WERI-Rb-1 (cell line): ENCODE results near the gene KRTAP19-8.

Experiments
- DNase-seq: peaks from one replicate; pipeline ENCODE4 v3.0.0-alpha.2; 2020
- H3K27ac ChIP-seq: fragments of 250-450 bp; sonication (Bioruptor Pico); 2 replicates; pipeline ENCODE4 v1.5.1; 2020; ENCODE audit warnings: mild to moderate bottlenecking, moderate library complexity
- H3K27me3 ChIP-seq: fragments of 250-450 bp; sonication (Bioruptor Pico); 2 replicates; pipeline ENCODE4 v1.5.1; 2021; ENCODE audit warnings: mild to moderate bottlenecking, low read depth, moderate library complexity; ENCODE audit not compliant: insufficient read depth, severe bottlenecking
- H3K36me3 ChIP-seq: fragments of 250-450 bp; sonication (Bioruptor Pico); 2 replicates; pipeline ENCODE4 v1.5.1; 2020; ENCODE audit warnings: mild to moderate bottlenecking, moderate library complexity
- H3K4me3 ChIP-seq: 2 replicates; pipeline ENCODE4 v1.5.1; 2011; ENCODE audit warnings: low read depth, mild to moderate bottlenecking, control low read depth, low read length
- H3K9me3 ChIP-seq: fragments of 250-450 bp; sonication (Bioruptor Pico); 2 replicates; pipeline ENCODE4 v1.5.1; 2021; ENCODE audit warnings: mild to moderate bottlenecking, moderate library complexity; ENCODE audit not compliant: severe bottlenecking
- CTCF ChIP-seq: IDR thresholded peaks from 2 replicates; pipeline ENCODE4 v1.5.1; 2011; ENCODE audit warnings: low read depth, mild to moderate bottlenecking, control low read depth, inconsistent platforms, low read length

KRTAP19-8 gene

DNA sequence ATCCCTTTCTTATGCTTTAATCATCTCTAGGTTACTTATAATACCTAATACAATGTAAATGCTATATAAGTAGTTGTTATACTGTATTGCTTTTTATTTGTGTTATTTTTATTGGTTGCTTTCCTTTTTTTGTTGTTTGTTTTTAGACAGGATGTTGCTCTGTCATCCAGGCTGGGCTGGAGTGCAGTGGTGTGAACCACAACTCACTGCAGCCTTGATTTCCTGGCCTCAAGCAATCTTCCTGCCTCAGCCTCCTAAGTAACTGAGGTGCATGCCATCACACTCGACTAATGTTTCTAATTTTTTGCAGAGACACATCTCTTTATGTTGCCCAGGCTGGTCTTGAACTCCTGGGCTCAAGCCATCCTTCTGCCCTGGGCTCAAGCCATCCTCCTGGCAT is 26.9 kb downstream of the KRTAP19-8 start:
- H3K27ac ChIP-seq, result no peak overlapping the region
- DNase-seq, result no peak
- TF ChIP-seq CTCF, result no peak
- peaks cover 45% of the 10 kb centered on the region for H3K27me3 ChIP-seq
- no peaks in the 10 kb centered on the region for H3K9me3 ChIP-seq
- H3K36me3 ChIP-seq, result no peaks in the 10 kb centered on the region
- no peak overlapping the region for H3K4me3 ChIP-seq

- Histone ChIP-seq H3K36me3 (no peaks in the 10 kb centered on the region), H3K27ac (no peak overlapping the region), H3K9me3 (no peaks in the 10 kb centered on the region), H3K27me3 (peaks cover 58% of the 10 kb centered on the region), H3K4me3 (no peak overlapping the region)
- TF ChIP-seq CTCF, result no peak
- no peak for DNase-seq
Measured at GRCh38 chr21:31008355-31008754, 29.9 kb downstream of the KRTAP19-8 start.

DNA sequence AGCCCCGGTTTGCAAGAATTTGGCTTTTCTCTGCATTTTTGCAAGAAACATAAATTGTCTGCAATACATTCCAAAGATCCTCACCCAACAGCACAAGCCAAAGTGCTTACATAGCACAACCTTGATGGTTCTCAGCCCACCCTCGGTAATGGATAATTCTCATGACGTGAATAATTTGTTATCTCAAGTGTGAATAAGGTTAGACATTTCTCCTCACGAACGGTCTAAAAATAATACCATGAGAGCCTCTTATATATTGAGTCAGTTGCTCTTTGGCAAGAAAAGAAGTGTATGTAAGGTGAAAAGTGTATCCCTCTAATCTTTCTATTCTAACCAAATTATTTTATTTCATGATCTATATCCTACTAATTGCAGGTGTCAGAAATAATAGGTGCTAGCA is 33.3 kb downstream of the KRTAP19-8 start:
- Histone ChIP-seq H3K27ac (no peak overlapping the region), H3K4me3 (no peak overlapping the region), H3K9me3 (no peaks in the 10 kb centered on the region), H3K36me3 (no peaks in the 10 kb centered on the region), H3K27me3 (peaks cover 77% of the 10 kb centered on the region)
- TF ChIP-seq CTCF, result no peak
- no peak for DNase-seq

DNA sequence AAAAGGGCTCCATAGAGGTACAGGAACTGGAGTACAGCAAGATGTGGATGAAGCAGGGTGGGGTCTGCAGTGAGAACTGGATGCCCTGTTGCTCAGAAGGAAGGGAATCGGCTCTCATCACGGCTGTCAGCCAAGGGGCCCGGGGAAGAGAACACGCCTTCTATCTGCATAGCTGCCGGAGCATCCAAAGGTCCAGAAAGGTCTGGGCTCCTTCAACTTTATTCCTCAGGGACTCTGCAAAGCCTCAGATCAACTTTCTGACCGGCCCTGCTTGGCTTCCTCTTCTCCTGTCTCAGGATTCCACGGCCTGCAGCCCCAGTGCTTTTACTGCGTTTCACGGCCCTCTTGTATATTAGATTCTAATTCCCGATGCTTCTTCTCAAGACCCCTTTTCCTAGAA is 34.8 kb downstream of the KRTAP19-8 start:
- H3K27me3 ChIP-seq, result peaks cover 84% of the 10 kb centered on the region
- no peak for DNase-seq
- no peak overlapping the region for H3K27ac ChIP-seq
- TF ChIP-seq CTCF, result no peak
- H3K4me3 ChIP-seq, result no peak overlapping the region
- no peaks in the 10 kb centered on the region for H3K9me3 ChIP-seq
- no peaks in the 10 kb centered on the region for H3K36me3 ChIP-seq

- Histone ChIP-seq H3K4me3 (no peak overlapping the region), H3K27ac (no peak overlapping the region), H3K27me3 (peaks cover 85% of the 10 kb centered on the region), H3K9me3 (no peaks in the 10 kb centered on the region), H3K36me3 (no peaks in the 10 kb centered on the region)
- no peak for DNase-seq
- TF ChIP-seq CTCF, result no peak
Measured at GRCh38 chr21:30997541-30997940, 40.7 kb downstream of the KRTAP19-8 start.

DNA sequence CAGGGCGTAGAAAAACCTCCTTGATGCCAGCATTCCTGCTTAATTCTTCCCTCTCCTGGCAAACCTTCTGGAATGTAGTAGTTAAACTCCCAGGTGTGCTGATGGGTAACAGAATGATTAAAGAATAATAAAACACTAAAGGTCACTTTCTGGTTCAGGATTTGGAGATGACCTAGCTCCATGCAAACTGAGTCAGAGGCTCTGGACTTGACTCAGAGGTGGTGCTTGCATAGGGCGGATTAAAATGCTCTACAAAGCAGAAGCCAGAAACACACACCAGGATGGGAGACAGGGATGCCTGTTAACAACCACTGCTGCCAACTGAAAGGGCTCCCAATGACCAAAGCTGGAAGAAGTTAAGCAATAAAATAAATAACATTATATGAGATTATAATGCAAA is 41.5 kb downstream of the KRTAP19-8 start:
- no peak for TF ChIP-seq CTCF
- DNase-seq, result no peak
- H3K27ac ChIP-seq, result no peak overlapping the region
- H3K9me3 ChIP-seq, result no peaks in the 10 kb centered on the region
- H3K4me3 ChIP-seq, result no peak overlapping the region
- no peaks in the 10 kb centered on the region for H3K36me3 ChIP-seq
- H3K27me3 ChIP-seq, result peaks cover 85% of the 10 kb centered on the region
